ENCODE measurements around the gene DAAM1. TPM values are rescaled to one million over a fixed set of nuclear protein-coding genes. Genes with fewer than 3 reads are reported as not detected.

DAAM1 gene
- total RNA-seq, 2 donors from 2014 or later, result 73.7 TPM

DNA sequence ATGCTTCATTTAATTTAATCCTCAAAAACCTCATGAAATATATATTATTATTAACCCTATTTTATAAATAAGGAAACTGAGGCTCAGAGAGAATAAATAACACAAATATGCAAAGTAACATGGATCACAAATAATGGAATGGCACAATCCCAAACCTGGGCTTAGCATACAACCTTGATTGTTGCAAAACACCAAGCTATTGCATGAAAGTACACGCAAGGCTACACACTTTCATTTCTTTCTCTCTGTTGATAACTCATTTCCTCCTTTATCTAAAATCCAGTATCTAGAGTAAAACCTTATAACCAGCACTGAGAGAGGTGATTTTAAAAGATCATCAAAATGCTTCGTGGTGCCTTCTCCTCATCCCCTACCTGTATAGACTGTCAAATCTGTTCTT is 2.8 kb upstream of the DAAM1 start:
- DNase-seq (ENCODE audit: low spot score), result no peak
- intact Hi-C loops (cut with DNase I), result loop anchor here in 1 of 2 donors (5.0 kb wide), 1 partner anchor 242 kb away; no protein-coding TSS in a partner anchor

DNA sequence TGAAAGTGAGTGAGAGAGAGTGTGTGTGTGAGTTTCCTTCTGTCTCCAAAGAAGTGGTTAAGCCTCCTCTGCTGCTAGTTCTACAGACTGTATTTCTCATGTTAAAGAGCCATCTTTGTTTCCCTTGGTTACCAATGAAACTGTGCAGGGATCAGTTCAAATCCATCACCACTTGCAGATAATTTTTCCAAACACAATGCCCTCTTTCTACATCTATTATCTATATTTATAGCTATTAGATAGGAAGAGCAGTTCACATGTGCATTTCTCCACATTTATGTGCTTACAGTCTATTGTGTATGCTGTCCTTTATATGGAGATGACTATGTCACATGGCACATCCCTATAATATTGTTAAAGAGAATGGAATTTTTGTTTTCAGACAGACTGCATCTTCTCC is 2.2 kb upstream of the DAAM1 start:
- DNase-seq (ENCODE audit: low spot score), result no peak
- intact Hi-C loops (cut with DNase I), result loop anchor here in 1 of 2 donors (5.0 kb wide), 1 partner anchor 241 kb away; no protein-coding TSS in a partner anchor

DNA sequence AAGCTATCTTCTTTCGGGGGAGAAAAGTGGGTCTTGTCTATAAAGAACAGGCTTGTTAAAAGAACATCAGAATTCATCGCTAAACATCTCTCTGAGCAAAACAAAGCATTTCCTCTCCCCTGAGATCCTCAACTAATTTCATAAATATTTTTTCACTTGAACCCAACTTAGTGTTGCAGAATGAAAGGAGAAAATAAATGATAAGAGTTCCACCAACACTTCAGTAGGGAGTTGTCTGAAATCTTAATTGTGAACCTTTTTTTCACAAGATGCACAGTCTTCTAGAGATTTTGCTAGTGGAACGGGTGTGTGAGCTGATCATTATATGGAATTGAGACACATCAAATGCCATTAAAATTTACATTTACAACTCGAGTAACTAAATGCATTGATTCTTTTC is 1.3 kb upstream of the DAAM1 start:
- DNase-seq (ENCODE audit: low spot score), result no peak
- intact Hi-C loops (cut with DNase I), result loop anchor here in 1 of 2 donors (5.0 kb wide), 1 partner anchor 240 kb away; no protein-coding TSS in a partner anchor

DNA sequence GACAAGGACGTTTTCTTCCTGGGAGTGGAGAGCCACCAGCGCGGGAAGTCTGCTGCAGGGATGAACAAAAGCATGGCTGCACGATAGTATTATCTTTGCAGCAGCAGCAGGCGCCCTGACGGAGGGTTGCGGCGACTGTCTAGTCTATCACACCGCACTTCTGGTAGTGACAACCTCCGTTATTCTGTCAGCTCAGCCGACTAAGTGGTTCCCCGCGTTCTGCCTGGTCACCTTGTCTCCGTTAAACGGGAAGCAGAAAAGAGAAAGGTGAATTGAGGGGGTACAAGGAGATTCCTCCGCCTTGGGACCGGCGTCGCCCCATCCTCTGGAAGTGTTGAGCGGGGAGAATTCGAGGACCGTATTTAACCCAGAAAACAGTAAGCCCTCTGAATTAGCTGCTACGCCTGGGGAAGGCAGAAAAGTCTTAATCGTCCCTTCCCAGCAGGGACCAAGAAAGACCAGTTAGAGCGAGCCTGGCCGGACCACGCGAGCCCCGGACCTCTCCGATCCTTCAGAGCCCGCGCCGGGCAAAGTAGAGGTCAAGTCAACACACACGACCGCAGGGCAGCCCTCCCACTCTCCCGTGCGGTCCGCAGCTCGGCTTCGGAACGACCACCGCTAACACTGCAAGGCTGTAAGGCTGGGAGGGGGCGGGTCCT is 536 bp upstream of the DAAM1 start:
- intact Hi-C loops (cut with DNase I), result loop anchor here in 1 of 2 donors (5.0 kb wide), 1 partner anchor 239 kb away; no protein-coding TSS in a partner anchor
- peak; percentile 81 for DNase-seq (ENCODE audit: low spot score)

DNA sequence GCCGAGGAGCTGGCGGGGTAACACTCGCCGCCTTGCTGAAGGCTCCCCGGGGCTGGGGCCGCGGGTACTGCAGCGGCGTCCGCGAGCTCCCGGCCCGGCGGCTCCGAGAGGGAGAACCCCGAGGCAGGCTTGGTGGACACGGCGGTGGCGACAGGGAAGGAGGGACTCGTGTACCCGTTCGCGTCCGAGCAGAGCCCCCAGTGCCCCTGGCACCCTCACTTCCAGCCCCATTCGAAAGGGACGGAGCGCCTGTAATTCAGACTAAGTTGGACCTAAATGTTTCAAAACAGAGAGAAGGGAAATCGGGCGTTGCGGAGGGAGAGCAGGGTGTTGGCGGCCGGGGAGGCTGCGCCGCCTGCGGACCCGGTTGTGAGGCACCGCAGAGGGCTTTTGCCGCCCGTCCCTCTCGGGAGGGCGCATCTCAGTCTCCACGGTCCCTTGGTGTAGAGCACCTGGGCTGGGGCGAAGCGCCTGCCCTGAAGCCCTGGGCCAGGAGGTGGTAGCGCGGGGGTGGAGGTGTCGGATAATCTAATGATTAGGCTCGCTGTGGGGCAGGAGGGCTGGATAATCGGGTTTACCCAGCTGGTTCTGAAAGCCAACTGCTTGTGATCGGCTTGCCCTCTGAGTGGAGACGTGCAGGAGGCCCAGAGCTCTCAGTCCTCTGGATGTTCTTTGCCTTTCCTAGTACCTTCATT is 771 bp downstream of the DAAM1 start:
- intact Hi-C loops (cut with DNase I), result loop anchor here in 1 of 2 donors (5.0 kb wide), 1 partner anchor 238 kb away; no protein-coding TSS in a partner anchor
- DNase-seq (ENCODE audit: low spot score), result peak; percentile 88

DNA sequence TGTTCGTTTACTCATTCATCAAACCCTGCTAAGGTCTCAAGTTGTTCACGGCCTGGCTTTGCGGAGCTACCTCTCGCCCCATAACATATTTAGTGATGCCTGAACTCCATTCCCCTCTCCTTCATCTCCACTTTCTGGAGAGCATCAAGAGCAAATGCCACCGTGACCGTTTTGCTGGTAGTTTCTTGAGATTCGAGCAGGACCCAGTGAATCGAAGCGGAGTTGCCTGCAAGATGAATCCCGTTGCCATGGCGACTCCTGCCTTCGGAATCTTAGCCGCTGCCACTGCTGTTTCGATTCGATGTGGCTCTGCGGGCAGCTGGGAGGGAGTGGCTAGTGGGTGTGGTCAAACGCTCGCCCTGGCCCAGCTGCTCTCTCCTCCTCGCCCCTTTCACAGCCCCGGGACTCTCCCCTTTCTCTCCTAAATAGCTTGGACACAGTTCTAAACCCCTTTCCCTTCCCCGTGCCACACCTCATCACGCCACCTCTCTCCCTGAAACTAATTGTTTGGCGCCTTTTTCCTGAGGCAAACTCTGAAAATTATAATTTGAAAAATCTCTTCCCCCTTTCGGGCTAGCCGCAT is 1.4 kb downstream of the DAAM1 start:
- intact Hi-C loops (cut with DNase I), result loop anchor here (5.0 kb wide), 2 partner anchors 232 to 237 kb away; no protein-coding TSS in a partner anchor

DNA sequence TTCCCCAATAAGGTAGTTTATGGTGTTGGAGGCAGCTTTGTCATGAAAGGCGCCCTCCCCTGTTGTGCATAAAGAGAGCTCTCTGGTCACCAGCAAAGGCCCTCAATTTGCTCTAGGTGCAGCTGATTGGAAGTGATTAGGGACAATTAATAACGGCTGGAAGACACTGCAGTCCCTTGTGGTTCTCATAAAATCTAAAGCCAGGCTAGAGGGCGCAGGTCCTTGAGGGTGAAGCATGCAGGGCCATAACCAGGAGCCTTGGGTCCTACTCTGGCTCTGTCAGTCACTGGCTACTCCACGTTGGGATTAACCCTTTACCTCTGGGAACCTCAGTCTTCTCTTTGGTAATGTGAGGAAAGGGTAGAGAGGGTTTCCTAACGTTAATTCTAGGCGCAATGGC is 1.9 kb downstream of the DAAM1 start:
- DNase-seq (ENCODE audit: low spot score), result no peak
- intact Hi-C loops (cut with DNase I), result loop anchor here in 1 of 2 donors (5.0 kb wide), 1 partner anchor 232 kb away; no protein-coding TSS in a partner anchor

More for the DNA sequence above, 1.4 kb downstream of the DAAM1 start:
- peak; percentile 95 for DNase-seq (ENCODE audit: low spot score)

DNA sequence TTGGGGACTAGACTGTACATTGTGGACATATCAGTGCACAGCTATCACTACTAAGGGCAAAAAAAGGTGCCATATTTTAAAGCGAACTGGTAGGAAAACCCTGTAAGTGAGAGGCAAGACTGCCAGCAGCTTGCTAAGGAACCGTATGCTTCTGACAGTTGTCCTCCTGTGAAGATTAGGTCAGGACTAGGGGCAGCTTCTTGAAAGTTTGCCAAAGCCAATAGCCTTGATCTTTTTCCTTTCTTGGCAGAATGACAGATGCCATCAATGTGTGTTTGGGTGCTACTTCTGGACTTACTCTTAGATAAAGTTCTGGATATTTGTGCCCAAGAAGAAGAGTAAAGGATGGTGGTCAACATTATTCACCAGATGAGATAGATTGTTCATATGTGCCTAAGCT is 7.4 kb downstream of the DAAM1 start:
- no peak for DNase-seq (ENCODE audit: low spot score)
- intact Hi-C loops (cut with DNase I), result no loop called here

DNA sequence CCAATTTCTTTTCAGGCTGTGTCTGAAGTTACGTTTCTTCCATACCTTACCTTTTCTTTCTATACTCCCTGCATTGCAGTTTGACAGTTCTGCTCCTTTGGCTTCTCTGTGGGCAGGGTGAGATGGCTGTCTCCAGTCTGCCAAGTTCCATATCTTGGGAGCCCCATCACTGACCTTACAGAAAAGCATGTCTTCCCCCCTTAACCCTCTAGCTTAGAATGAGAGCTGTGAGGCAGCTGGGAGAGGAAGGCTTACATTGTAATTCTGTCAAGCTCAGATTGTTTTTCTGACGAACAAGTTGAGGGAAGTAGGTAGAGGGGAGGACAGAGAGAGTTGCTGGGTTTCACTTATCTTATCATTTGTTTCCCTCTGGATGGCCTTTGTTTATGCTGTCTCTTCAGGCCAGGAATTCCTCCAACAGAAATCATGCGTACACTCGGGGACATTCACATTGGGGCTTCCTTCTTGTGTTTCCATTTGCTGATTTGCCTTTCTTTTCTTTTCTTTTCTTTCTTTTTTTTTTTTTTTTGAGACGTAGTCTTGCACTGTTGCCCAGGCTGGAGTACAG is 9.3 kb downstream of the DAAM1 start:
- DNase-seq (ENCODE audit: low spot score), result no peak
- intact Hi-C loops (cut with DNase I), result no loop called here

DNA sequence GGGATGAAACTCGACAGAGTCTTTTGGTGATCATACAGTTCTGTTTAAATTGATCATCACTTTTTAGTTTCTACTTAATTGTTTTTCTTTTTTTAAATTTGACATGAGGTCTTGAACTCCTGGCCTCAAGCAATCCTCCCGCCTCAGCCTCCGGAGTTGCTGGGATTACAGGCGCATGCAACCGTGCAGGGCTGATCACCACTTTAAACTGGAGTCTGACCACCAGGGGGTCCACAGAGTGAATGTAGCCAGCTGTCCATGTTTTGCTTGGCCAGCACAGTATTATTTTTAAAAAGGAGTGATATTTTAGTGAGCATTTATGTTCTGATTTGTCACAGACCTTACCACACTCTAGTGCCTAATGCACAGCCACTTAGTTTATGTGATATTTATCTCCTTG is 10.7 kb downstream of the DAAM1 start:
- intact Hi-C loops (cut with DNase I), result no loop called here
- DNase-seq (ENCODE audit: low spot score), result no peak

DNA sequence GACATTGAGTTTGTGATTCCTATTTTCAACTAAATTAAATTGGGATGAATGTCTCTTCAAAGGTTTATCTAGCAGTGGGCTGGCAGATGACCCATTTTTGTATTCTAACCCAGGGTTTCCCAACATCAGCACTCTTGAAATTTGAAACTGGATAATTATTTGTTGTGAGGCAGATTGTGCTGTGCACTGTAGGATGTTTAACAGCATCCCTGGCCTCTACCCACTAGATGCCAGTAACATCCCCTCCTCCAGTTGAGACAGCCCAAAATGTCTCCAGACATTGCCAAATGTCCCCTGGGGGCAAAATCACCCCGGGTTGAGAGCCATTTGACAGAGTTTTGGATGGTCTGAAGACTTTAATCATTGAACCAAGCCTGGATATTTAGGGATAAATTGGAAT is 11.1 kb downstream of the DAAM1 start:
- DNase-seq (ENCODE audit: low spot score), result no peak
- intact Hi-C loops (cut with DNase I), result no loop called here

DNA sequence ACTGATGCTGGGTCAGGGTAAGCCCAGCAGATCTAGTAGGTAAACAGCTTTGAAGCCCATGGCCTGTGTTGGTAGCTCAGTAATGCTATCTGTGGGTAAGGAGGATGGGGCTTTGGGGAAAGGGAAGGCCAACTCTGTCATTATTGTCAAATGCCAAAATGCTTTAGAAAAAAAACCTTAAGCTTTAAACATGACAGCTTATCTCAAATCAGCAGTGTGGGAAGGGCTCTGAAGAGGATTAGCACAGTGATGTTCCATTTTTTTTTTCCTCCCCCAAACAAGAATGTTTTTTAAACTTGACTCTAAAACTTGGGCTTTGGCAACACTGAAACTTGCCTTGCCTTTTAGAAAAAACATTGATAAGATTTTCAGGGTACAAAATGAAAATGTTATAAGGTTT is 11.7 kb downstream of the DAAM1 start:
- intact Hi-C loops (cut with DNase I), result no loop called here
- no peak for DNase-seq (ENCODE audit: low spot score)

DNA sequence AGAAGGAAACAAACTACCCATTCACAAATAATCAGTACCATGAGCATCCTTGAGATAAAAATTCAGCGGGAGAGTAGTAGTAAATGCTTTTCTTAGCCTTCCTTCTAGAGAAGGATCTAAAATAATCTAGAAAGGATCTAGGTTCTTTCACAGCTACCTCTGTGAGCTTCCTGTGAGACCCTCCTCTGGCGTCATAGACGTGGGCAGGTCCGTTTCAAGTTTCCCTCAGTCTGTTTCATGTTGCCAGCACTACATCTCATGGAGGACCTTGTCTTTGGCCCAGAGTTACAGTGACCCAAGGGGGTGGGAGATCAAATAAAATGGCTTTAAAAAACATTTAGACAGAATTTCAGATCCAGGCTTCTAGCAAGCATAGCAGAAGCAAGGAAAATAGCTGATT is 13.6 kb downstream of the DAAM1 start:
- intact Hi-C loops (cut with DNase I), result no loop called here
- no peak for DNase-seq (ENCODE audit: low spot score)

DNA sequence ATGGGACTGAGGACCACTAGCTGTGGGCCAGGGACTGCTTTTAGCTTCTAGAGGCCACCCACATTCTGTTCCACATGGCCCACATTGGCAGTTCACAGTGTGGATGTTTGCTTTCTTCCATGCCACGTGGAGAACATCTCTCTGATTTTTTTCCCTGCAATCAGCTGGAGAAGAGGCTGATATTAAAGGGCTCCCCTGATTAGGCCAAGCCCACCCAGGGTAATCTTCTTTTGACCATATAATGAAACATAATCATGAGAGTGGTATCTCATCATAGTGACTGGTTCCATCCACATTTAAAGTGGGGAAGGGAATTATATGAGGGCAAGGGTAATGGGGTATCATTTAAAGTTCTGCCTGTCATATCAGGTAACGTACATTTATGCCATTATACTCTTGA is 15.8 kb downstream of the DAAM1 start:
- intact Hi-C loops (cut with DNase I), result no loop called here

DNA sequence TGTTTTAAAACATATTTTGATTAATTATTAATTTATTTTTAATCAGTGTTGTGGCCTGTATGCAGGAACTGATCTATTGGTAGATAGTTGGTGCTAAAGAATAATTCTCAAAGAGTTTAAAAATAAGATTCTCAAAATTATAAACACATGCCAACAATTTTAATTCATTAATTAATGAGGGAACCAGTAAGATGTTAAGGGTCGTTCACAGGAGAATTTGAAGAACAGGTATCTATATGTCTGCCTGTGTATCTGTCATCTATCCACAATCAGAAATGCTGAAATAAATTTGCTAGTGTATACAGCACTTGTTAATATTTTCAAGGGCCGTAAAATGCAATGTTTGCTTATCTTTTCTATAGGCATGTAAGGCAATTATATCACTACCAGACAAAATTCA is 18.4 kb downstream of the DAAM1 start:
- intact Hi-C loops (cut with DNase I), result loop anchor here in 1 of 2 donors (1.0 kb wide), 1 partner anchor 29 kb away; no protein-coding TSS in a partner anchor
- no peak for DNase-seq (ENCODE audit: low spot score)

More for the DNA sequence above, 15.8 kb downstream of the DAAM1 start:
- no peak for DNase-seq (ENCODE audit: low spot score)

DNA sequence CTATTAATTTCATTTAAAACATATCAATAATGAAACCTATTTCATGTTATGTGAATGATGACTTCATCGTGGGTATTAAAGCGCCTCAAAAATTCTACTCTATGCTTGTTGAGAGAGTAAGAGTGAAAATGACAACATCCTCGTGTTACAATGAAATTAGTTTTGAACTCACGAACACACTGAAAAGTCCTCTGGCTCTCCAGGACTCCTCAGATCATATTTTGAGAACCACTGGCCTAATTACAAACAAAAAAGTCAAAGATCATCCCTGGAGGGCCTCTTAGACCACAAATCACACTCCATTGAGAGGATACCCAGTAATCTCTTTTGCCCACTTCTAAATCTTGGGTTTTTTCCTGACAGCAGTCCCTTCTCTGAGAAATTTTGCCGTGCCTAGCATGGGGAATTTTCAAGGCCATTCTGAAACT is 19.1 kb downstream of the DAAM1 start:
- intact Hi-C loops (cut with DNase I), result no loop called here
- DNase-seq (ENCODE audit: low spot score), result no peak

DNA sequence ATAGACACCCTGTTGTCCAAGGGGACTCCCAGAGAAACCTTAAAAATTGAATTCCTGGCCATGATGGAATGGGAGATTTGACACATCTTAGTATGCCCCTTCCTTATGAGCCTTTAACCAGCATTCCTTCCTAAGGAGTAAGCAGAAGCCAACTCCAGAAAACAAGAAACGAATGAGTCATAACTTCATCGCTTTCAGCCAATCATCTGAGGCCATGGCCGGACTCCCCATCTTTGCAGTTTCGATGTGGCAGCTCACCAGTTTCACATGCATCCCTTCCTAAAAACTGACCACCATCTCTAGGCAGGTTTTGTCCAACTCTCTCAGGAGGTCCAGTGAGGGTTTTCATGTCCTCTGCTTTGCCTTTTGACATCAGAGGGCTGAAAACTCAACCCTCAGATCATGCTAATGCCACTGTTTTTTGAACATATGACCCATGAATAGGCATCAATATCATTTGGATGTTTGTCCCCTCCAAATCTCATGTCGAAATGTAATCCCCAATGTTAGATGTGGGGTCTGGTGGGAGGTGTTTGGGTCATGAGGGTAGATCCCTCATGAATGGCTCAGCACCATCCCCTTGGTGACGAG is 19.9 kb downstream of the DAAM1 start:
- intact Hi-C loops (cut with DNase I), result no loop called here

DNA sequence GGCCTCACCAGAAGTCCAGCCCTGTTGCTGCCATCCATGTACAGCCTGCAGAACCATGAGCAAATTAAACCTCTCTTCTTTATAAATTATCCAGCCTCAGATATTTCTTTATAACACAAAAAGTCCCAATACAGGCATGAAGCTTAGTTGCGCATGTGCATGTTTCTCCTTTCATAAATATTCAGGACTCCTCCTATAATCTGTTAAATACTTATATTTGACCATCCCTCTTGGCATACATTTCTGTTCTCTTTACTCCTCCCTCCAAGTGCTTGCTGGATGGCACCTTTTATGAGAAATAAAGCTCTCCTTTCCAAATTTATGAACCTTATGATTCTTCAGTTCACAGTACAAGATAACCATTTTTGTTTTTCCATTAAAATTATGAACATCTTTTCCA is 20.5 kb downstream of the DAAM1 start:
- DNase-seq (ENCODE audit: low spot score), result no peak
- intact Hi-C loops (cut with DNase I), result no loop called here

More for the DNA sequence above, 19.9 kb downstream of the DAAM1 start:
- no peak for DNase-seq (ENCODE audit: low spot score)

DNA sequence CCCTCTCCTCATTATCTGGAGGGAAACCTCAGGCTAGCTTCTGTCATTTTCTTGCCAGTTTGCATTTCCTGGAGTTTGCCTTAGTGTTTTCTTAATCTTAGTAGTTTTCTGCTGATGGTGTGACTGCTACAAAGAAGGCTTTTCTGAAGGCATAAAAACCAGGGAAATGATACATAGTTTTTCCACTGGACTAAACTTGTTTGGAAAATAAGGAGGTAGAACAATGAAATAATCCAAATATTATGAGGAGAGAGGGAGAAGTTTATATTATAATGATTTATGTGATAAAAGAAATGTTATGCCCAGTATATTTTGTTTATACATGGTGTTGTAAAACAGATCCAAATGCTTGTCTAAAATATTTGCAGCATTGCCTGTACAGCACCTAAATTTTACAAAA is 22.2 kb downstream of the DAAM1 start:
- DNase-seq (ENCODE audit: low spot score), result no peak
- intact Hi-C loops (cut with DNase I), result no loop called here

All from posterior vena cava (tissue), 2 donors.